HCT116 (cell line): ENCODE data around the gene DIPK1A. TPM values are rescaled to one million over a fixed set of nuclear protein-coding genes. Genes with fewer than 3 reads are reported as not detected.
A peak's percentile ranks its signal among the peaks of the same experiment; 100 is the strongest.

ENCODE experiments used
- ATAC-seq: fragments of 200-7000 bp; cut with Tn5 transposase; 2 replicates; pipeline ENCODE4 v1.9.1; 2020; ENCODE audit warnings: mild to moderate bottlenecking, moderate library complexity
- BruUV-seq: library from RNA; stranded (reverse); fragments of 400-500 nt; replicated peaks from 2 replicates; lab custom pipeline; 2021; lab: Mats Ljungman, UMichigan
- CTCF ChIA-PET: fragments of 300-600 bp; sonication (Branson Sonifier 250); formaldehyde crosslinking; loops from one replicate; lab custom pipeline; 2021; ENCODE audit warnings: antibody characterized with exemption; lab: Charles Lee
- POLR2A ChIA-PET: fragments of 300-600, 350-600 bp; sonication (Branson Sonifier 250); formaldehyde crosslinking; loops from one replicate; lab custom pipeline; 2021; ENCODE audit warnings: antibody characterized with exemption; lab: Charles Lee
- RAD21 ChIA-PET, 2 experiments: fragments of 300-600 bp; sonication (Branson Sonifier 250); formaldehyde crosslinking; loops; one replicate each; lab custom pipeline; 2023; ENCODE audit warnings: low total read pairs in 2 of 2; ENCODE audit not compliant: uncharacterized antibody in 2 of 2, unreplicated experiment in 2 of 2, low non-redundant PET in 1 of 2; lab: Charles Lee
- DNase-seq: peaks from one replicate; pipeline ENCODE4 v3.0.0-alpha.2; 2010; ENCODE audit warnings: low read depth, low spot score
- H2AFZ ChIP-seq: fragments of 200-600 bp; shearing (Covaris generic), sonication (generic); 2 replicates; pipeline ENCODE4 v1.6.1; 2017; ENCODE audit warnings: low read depth, mixed run types, mixed read lengths, antibody characterized with exemption, low read length; ENCODE audit not compliant: poor library complexity, severe bottlenecking
- H3K27ac ChIP-seq: 2 replicates; pipeline ENCODE4 v1.5.1; 2012; ENCODE audit warnings: low read depth, low read length
- H3K27me3 ChIP-seq: fragments of 200-600 bp; sonication (generic); 2 replicates; pipeline ENCODE4 v1.6.1; 2016; ENCODE audit warnings: mixed run types, low read length, mixed read lengths; ENCODE audit not compliant: insufficient read depth
- H3K36me3 ChIP-seq, 2 experiments: fragments of 200-500 bp in 1 of 2; fragments of 200-600 bp in 1 of 2; sonication (Bioruptor generic) in 1 of 2; sonication (generic) in 1 of 2; 2 replicates each; pipeline versions ENCODE4 v1.5.1 to v1.6.1; 2014 to 2016; ENCODE audit warnings: low read length in 2 of 2, inconsistent platforms in 1 of 2, mixed read lengths in 1 of 2, mixed run types in 1 of 2; ENCODE audit not compliant: insufficient read depth in 2 of 2, control insufficient read depth in 1 of 2
- H3K4me1 ChIP-seq, 2 experiments: fragments of 200-600 bp in 1 of 2; sonication (generic) in 1 of 2; 2 replicates each; pipeline versions ENCODE4 v1.5.1 to v1.6.1; 2012 to 2017; ENCODE audit warnings: low read length in 2 of 2, inconsistent platforms in 1 of 2, mild to moderate bottlenecking in 1 of 2, mixed read lengths in 1 of 2, mixed run types in 1 of 2, moderate library complexity in 1 of 2; ENCODE audit not compliant: insufficient read depth in 2 of 2, control insufficient read depth in 1 of 2
- H3K4me2 ChIP-seq: fragments of 200-600 bp; sonication (generic); 2 replicates; pipeline ENCODE4 v1.6.1; 2017; ENCODE audit warnings: mixed run types, low read length, mixed read lengths
- H3K4me3 ChIP-seq, 2 experiments: fragments of 200-600 bp in 1 of 2; sonication (generic) in 1 of 2; replicated peaks in 1 of 2; 2 replicates each; pipeline ENCODE4 v1.5.1; 2011 to 2016; ENCODE audit warnings: low read length in 2 of 2, control low read depth in 1 of 2, low read depth in 1 of 2, mild to moderate bottlenecking in 1 of 2, mixed read lengths in 1 of 2, mixed run types in 1 of 2
- H3K79me2 ChIP-seq: fragments of 200-600 bp; sonication (generic); 2 replicates; pipeline ENCODE4 v1.6.1; 2017; ENCODE audit warnings: mild to moderate bottlenecking, mixed run types, low read length, moderate library complexity, mixed read lengths; ENCODE audit not compliant: insufficient read depth
- H3K9ac ChIP-seq: fragments of 200-600 bp; sonication (generic); 2 replicates; pipeline ENCODE4 v1.6.1; 2016; ENCODE audit warnings: low read length, mixed read lengths
- H3K9me2 ChIP-seq: fragments of 200-600 bp; sonication (generic), shearing (Covaris generic); 2 replicates; pipeline ENCODE4 v1.6.1; 2017; ENCODE audit warnings: mixed run types, mild to moderate bottlenecking, moderate library complexity; ENCODE audit not compliant: insufficient read depth
- H3K9me3 ChIP-seq, 2 experiments: fragments of 200-500 bp in 1 of 2; fragments of 200-600 bp in 1 of 2; sonication (Bioruptor generic) in 1 of 2; sonication (generic) in 1 of 2; 2 replicates each; pipeline ENCODE4 v1.6.1; 2014 to 2017; ENCODE audit warnings: low read length in 2 of 2, mixed read lengths in 2 of 2, inconsistent platforms in 1 of 2, low read depth in 1 of 2, mild to moderate bottlenecking in 1 of 2, mixed run types in 1 of 2, moderate library complexity in 1 of 2; ENCODE audit not compliant: control insufficient read depth in 1 of 2, insufficient read depth in 1 of 2
- H4K20me1 ChIP-seq: fragments of 200-600 bp; sonication (generic), shearing (Covaris generic); 2 replicates; pipeline ENCODE4 v1.6.1; 2017; ENCODE audit warnings: mixed run types, mild to moderate bottlenecking, moderate library complexity; ENCODE audit not compliant: insufficient read depth
- CBX3 ChIP-seq: IDR thresholded peaks from 2 replicates; pipeline ENCODE4 v1.6.1; 2012; ENCODE audit warnings: low read depth
- CEBPB ChIP-seq: IDR thresholded peaks from 2 replicates; pipeline ENCODE4 v1.6.1; 2012; ENCODE audit warnings: low read depth
- EGR1 ChIP-seq: IDR thresholded peaks from 2 replicates; pipeline ENCODE4 v1.6.1; 2012; ENCODE audit warnings: low read depth
- ELF1 ChIP-seq: IDR thresholded peaks from 2 replicates; pipeline ENCODE4 v1.6.1; 2012; ENCODE audit warnings: low read depth, borderline replicate concordance
- EZH2phosphoT487 ChIP-seq: fragments of 200-600 bp; IDR thresholded peaks from 2 replicates; pipeline ENCODE4 v1.6.1; 2018; ENCODE audit warnings: antibody characterized with exemption, borderline replicate concordance
- RAD21 ChIP-seq: IDR thresholded peaks from 2 replicates; pipeline ENCODE4 v1.6.1; 2012; ENCODE audit warnings: low read depth, mild to moderate bottlenecking
- REST ChIP-seq: IDR thresholded peaks from 2 replicates; pipeline ENCODE4 v1.6.1; 2012; ENCODE audit warnings: low read depth
- SP1 ChIP-seq: IDR thresholded peaks from 2 replicates; pipeline ENCODE4 v1.6.1; 2012; ENCODE audit warnings: low read depth
- SRF ChIP-seq: IDR thresholded peaks from 2 replicates; pipeline ENCODE4 v1.6.1; 2012; ENCODE audit warnings: low read depth
- TCF7L2 ChIP-seq: IDR thresholded peaks from 2 replicates; pipeline ENCODE4 v1.7.0; 2011; ENCODE audit warnings: borderline replicate concordance, inconsistent platforms; ENCODE audit not compliant: insufficient read depth, insufficient read length; ENCODE audit errors: extremely low read depth
- ZNF274 ChIP-seq: fragments of 200-500 bp; sonication (Bioruptor generic); IDR thresholded peaks from 2 replicates; pipeline ENCODE4 v1.6.1; 2014; ENCODE audit warnings: mild to moderate bottlenecking, low read depth, low read length, inconsistent platforms
- intact Hi-C: fragments of 100-400 bp; cut with micrococcal nuclease; formaldehyde crosslinking; loops from 2 replicates; pipeline ENCODE4 v1.10.0; 2022
- total RNA-seq: library from RNA; stranded (reverse); gene quantifications from one replicate; pipeline ENCODE4 v1.2.1, GENCODE V29; 2021; ENCODE audit not compliant: unreplicated experiment
- TF ChIP-seq, protein P1 (sequence below), 3 experiments: fragments of 200-600 bp in 1 of 3; sonication (generic) in 1 of 3; IDR thresholded peaks in 2 of 3; conservative IDR thresholded peaks in 1 of 3; 2 replicates each; pipeline ENCODE4 v1.5.1; 2012 to 2017; ENCODE audit warnings: low read depth in 2 of 3, low read length in 2 of 3, antibody characterized with exemption in 1 of 3, borderline replicate concordance in 1 of 3, control low read depth in 1 of 3, mild to moderate bottlenecking in 1 of 3, mixed read lengths in 1 of 3, mixed run types in 1 of 3, moderate library complexity in 1 of 3; ENCODE audit not compliant: insufficient read depth in 1 of 3

Gene DIPK1A
- total RNA-seq, 1 experiment from 2014 or later: 4.3 TPM

- no peak overlapping the region for H2AFZ ChIP-seq
- no peak overlapping the region for H3K4me3 ChIP-seq
- ChIA-PET RAD21 (no interaction called here), CTCF (interaction anchor here (1.3 to 3.2 kb wide), 2 partner anchors 12 to 15 kb away, joined by 3 to 18 read pairs; partner anchors contain the start of gene RPL5), POLR2A (interaction anchor here (3.1 kb wide), 1 partner anchor 12 kb away, joined by 11 read pairs; the partner anchor contains the start of gene RPL5)
- H3K4me2 ChIP-seq: no peak overlapping the region
- no peaks in the 10 kb centered on the region for H3K27me3 ChIP-seq
- no peak overlapping the region for H3K9ac ChIP-seq
- DNase-seq (no peak), ATAC-seq (0 out of 2 replicates have a peak, but pooled peaks have one; percentile 50)
- BruUV-seq: no TSS peak
- peaks cover 0 to 15% of the 10 kb centered on the region in 2 experiments; a peak in 1 of 4 replicates for H3K4me1 ChIP-seq
- H3K9me2 ChIP-seq: 0 out of 2 replicates have a peak, but pooled peaks cover 2% of the 10 kb centered on the region
- intact Hi-C loops: no loop called here
- H3K36me3 ChIP-seq: no peaks in the 10 kb centered on the region
- no peak for TF ChIP-seq CEBPB
- no peak for TF ChIP-seq RAD21
- no peak for TF ChIP-seq SP1
- TF ChIP-seq CBX3: no peak
- no peak for TF ChIP-seq TCF7L2
- TF ChIP-seq ZNF274: no peak
- no peak for TF ChIP-seq SRF
- no peak overlapping the region for H3K27ac ChIP-seq
- no peaks in the 10 kb centered on the region for H4K20me1 ChIP-seq
- H3K9me3 ChIP-seq: no peaks in the 10 kb centered on the region
- H3K79me2 ChIP-seq: no peaks in the 10 kb centered on the region
Measured at GRCh38 chr1:92820024-92820423, 141.2 kb downstream of the DIPK1A start.

- Histone ChIP-seq H3K27me3 (no peaks in the 10 kb centered on the region), H3K9me2 (0 out of 2 replicates have a peak, but pooled peaks cover 2% of the 10 kb centered on the region), H3K79me2 (no peaks in the 10 kb centered on the region), H3K9me3 (no peaks in the 10 kb centered on the region), H4K20me1 (no peaks in the 10 kb centered on the region), H3K36me3 (no peaks in the 10 kb centered on the region), H3K4me3 (no peak overlapping the region), H3K9ac (no peak overlapping the region), H3K4me2 (no peak overlapping the region), H3K27ac (no peak overlapping the region), H3K4me1 (peaks cover 0 to 15% of the 10 kb centered on the region in 2 experiments; a peak in 1 of 4 replicates), H2AFZ (peak overlapping the region; percentile 85)
- ATAC-seq (peak; percentile 79), DNase-seq (peak; percentile 36)
- intact Hi-C loops: loop anchor here (1.0 to 5.0 kb wide), 3 partner anchors 69 to 821 kb away; no protein-coding TSS in a partner anchor
- no TSS peak for BruUV-seq
- ChIA-PET POLR2A (interaction anchor here (3.1 kb wide), 1 partner anchor 14 kb away, joined by 11 read pairs; the partner anchor contains the start of gene RPL5), RAD21 (interaction anchor here (0.9 to 1.5 kb wide), 4 partner anchors 69 to 508 kb away, joined by 3 to 8 read pairs (median 6); no protein-coding TSS in a partner anchor), CTCF (interaction anchor here (0.6 to 3.8 kb wide), 12 partner anchors 9 to 822 kb away, joined by 3 to 38 read pairs (median 6); partner anchors contain the start of genes EVI5 and RPL5)
- TF ChIP-seq EZH2phosphoT487 (no peak), SRF (no peak), ELF1 (no peak), RAD21 (peak; percentile 61), EGR1 (no peak), REST (no peak)
- TF ChIP-seq, protein P1, sequence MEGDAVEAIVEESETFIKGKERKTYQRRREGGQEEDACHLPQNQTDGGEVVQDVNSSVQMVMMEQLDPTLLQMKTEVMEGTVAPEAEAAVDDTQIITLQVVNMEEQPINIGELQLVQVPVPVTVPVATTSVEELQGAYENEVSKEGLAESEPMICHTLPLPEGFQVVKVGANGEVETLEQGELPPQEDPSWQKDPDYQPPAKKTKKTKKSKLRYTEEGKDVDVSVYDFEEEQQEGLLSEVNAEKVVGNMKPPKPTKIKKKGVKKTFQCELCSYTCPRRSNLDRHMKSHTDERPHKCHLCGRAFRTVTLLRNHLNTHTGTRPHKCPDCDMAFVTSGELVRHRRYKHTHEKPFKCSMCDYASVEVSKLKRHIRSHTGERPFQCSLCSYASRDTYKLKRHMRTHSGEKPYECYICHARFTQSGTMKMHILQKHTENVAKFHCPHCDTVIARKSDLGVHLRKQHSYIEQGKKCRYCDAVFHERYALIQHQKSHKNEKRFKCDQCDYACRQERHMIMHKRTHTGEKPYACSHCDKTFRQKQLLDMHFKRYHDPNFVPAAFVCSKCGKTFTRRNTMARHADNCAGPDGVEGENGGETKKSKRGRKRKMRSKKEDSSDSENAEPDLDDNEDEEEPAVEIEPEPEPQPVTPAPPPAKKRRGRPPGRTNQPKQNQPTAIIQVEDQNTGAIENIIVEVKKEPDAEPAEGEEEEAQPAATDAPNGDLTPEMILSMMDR (IDR thresholded peaks at IDR 0.05 in 2 of 3, conservative IDR thresholded peaks at IDR 0.05 in 1 of 3; ENCODE audit: borderline replicate concordance in 1 of 3, insufficient read depth in 1 of 3, low read depth in 2 of 3, low read length in 2 of 3): peak; percentile 63 to 78 (median 73)
Measured at GRCh38 chr1:92817986-92818764, 143.1 kb downstream of the DIPK1A start.
